AG04449 (cell line): ENCODE measurements around the gene ZDHHC23.

ENCODE experiments used
- CTCF ChIA-PET: fragments of 350-600 bp; formaldehyde crosslinking; extraction: SDS; loops from one replicate; lab custom pipeline; 2021; ENCODE audit warnings: antibody characterized with exemption; lab: Yijun Ruan, JAX
- POLR2A ChIA-PET: fragments of 400-600, 350-600 bp; formaldehyde crosslinking; extraction: SDS; loops from one replicate; lab custom pipeline; 2020; ENCODE audit warnings: antibody characterized with exemption, inconsistent platforms; lab: Yijun Ruan, JAX
- DNase-seq: peaks from one replicate; pipeline ENCODE4 v3.0.0-alpha.2; 2010; ENCODE audit warnings: low read depth, low spot score
- H3K4me3 ChIP-seq: 2 replicates; pipeline ENCODE4 v1.5.1; 2011; ENCODE audit warnings: low read depth, mild to moderate bottlenecking, control low read depth, low read length
- TF ChIP-seq, protein P1 (sequence below): IDR thresholded peaks from one replicate; pipeline ENCODE4 v1.5.1; 2011; ENCODE audit warnings: mild to moderate bottlenecking, moderate library complexity, low read length, control low read depth, inconsistent platforms; ENCODE audit not compliant: insufficient read depth; ENCODE audit errors: missing control alignments

Gene ZDHHC23

GRCh38 chr3:113912552-113913236 lies 35.1 kb upstream of the ZDHHC23 start:
- TF ChIP-seq, protein P1, sequence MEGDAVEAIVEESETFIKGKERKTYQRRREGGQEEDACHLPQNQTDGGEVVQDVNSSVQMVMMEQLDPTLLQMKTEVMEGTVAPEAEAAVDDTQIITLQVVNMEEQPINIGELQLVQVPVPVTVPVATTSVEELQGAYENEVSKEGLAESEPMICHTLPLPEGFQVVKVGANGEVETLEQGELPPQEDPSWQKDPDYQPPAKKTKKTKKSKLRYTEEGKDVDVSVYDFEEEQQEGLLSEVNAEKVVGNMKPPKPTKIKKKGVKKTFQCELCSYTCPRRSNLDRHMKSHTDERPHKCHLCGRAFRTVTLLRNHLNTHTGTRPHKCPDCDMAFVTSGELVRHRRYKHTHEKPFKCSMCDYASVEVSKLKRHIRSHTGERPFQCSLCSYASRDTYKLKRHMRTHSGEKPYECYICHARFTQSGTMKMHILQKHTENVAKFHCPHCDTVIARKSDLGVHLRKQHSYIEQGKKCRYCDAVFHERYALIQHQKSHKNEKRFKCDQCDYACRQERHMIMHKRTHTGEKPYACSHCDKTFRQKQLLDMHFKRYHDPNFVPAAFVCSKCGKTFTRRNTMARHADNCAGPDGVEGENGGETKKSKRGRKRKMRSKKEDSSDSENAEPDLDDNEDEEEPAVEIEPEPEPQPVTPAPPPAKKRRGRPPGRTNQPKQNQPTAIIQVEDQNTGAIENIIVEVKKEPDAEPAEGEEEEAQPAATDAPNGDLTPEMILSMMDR = peak; percentile 51
- CTCF ChIA-PET = interaction anchor here (0.7 to 3.3 kb wide), 16 partner anchors 9 to 419 kb away, joined by 3 to 25 read pairs (median 4); no protein-coding TSS in a partner anchor
- DNase-seq = no peak
- POLR2A ChIA-PET = interaction anchor here (1.1 kb wide), 1 partner anchor 74 kb away, joined by 3 read pairs; the partner anchor contains the start of gene GRAMD1C
- no peak overlapping the region for H3K4me3 ChIP-seq

DNA sequence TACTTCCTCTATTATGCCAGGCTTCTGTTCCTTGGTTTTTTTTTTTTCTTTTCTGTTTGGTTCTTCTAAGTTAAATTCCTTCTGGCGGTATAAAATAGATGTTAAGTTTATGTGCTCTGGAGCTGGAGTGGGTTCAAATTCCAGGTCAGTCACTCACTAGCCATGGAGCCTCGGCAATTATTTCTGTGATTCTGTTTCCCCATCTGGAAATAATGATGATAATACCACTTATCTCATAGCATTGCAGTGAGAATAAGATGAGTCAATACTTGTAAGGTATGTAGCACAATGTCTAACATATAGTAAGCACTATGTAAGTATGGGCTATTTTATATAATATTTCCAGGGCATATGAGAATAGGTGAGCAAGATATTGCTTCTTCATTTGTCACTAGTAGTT lies 33.2 kb upstream of the ZDHHC23 start:
- peak; percentile 78 for DNase-seq
- no peak overlapping the region for H3K4me3 ChIP-seq
- ChIA-PET CTCF (interaction anchor here (1.0 to 3.3 kb wide), 9 partner anchors 14 to 178 kb away, joined by 3 to 25 read pairs (median 5); partner anchors contain the start of gene GRAMD1C), POLR2A (no interaction called here)
- TF ChIP-seq, protein P1 = no peak

DNA sequence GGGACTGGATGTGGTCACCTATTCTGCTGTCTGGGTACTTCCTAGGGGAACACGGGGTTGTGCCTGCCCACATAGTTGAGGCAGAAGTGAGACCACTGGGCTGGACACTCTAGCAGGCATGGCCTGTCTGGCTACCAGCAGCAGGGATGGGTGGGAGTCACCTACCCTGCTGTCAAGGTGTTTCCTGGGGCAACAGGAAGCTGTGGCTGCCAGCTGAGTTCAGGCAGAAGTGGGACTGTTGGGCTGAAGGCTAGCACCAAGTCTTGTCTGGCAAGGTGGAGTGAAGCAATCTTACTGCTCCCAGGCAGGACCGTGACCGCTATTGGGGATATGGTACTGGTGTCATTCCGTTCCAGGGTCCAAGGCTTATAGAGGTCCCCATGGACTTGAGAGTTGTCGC lies 20.3 kb upstream of the ZDHHC23 start:
- no peak overlapping the region for H3K4me3 ChIP-seq
- no peak for DNase-seq
- ChIA-PET CTCF (no interaction called here), POLR2A (no interaction called here)
- TF ChIP-seq, protein P1 = no peak

DNA sequence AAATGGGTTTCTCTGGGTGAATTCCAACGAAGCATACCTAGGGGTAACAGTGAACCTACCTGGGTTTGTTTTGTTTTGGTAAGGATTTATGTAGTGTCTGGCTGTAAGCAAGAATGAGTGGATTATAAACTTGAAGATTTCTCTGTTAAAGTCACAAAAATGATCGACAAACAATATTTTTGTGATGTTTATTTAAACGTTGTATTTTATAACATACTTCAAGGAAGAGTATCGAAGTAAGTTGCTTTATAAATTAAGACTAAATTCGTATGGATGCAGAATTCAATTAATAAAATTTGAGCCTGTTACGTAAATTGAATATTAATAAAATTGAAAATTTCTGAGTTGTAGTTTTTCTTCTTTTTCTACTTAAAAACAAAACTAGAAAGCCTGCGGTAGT lies 982 bp upstream of the ZDHHC23 start:
- TF ChIP-seq, protein P1 = no peak
- ChIA-PET POLR2A (no interaction called here), CTCF (no interaction called here)
- DNase-seq = no peak
- H3K4me3 ChIP-seq = peak overlapping the region; percentile 68

DNA sequence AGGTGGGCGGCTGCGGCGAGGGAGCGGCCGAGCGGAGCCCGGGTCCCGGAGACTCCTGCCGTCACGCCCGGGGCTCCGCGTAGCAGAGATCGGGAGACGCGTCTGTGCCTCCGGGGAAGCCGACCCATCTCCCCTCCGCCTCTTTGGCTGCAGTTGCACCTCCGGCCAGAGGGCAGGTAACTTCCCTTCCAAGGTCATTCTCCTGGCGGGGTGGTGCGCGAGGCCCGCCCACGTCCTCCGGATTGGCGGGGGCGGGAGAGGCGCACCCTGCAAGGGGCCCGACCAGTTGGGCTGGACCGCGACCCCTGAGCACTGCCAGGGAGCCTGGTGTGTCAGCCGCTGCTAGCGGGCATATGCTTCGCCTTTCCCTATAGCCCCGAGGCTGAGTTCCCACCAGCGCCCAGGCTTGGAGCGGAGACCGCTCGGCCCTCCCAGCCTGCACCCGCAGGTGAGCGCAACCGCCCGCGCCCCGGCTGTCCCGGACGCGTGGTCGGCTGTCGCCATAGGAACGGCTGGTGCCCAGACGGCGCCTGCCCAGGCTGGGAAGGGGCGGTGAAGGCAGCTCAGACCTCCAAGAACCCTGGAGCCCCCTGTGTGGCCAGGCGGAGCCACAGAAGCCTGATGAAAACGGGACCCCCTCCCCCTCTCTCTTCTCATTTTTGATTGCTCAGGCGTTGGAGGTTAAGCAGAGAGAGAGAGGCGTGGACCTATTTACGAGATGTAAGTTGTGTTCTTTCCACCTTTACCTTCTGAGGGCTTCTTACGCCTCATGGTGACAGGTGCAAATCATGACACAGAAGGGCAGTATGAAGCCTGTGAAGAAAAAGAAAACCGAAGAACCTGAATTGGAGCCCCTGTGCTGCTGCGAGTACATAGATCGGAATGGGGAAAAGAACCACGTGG lies 453 bp downstream of the ZDHHC23 start:
- peak overlapping the region; percentile 68 for H3K4me3 ChIP-seq
- POLR2A ChIA-PET = no interaction called here
- DNase-seq = no peak
- CTCF ChIA-PET = no interaction called here
- TF ChIP-seq, protein P1 = no peak

- ChIA-PET CTCF (no interaction called here), POLR2A (no interaction called here)
- H3K4me3 ChIP-seq = no peak overlapping the region
- DNase-seq = no peak
- TF ChIP-seq, protein P1 = no peak
Measured at GRCh38 chr3:113952921-113953320, 5.1 kb downstream of the ZDHHC23 start.
